AG10803 (cell line): ENCODE results near the gene PRDM15.

Experiments used
- DNase-seq: peaks from one replicate; pipeline ENCODE4 v3.0.0; 2010; ENCODE audit warnings: low read depth
- H3K4me3 ChIP-seq: 2 replicates; pipeline ENCODE4 v1.5.1; 2011; ENCODE audit warnings: mild to moderate bottlenecking, low read length, control low read depth
- TF ChIP-seq, protein P1 (sequence below): conservative IDR thresholded peaks from 2 replicates; pipeline ENCODE4 v1.5.1; 2011; ENCODE audit warnings: mild to moderate bottlenecking, low read length, control low read depth, inconsistent platforms

The PRDM15 gene

DNA sequence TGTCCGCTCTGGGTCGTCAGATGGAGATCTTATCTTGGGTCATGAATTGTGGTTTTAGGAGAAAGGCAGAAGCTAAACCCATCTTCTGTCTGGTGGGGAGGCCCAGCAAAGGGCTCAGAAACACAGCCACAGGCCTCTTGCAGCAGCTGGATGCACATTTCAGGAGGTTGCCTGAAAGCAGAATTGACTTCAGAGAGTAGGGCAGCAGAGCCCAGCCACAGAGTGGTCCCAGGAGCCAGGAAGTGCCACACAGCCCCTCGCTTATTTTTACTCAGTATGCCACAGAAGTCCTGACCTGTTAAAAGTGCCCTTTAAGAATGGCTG is 104.0 kb downstream of the PRDM15 start:
- TF ChIP-seq, protein P1, sequence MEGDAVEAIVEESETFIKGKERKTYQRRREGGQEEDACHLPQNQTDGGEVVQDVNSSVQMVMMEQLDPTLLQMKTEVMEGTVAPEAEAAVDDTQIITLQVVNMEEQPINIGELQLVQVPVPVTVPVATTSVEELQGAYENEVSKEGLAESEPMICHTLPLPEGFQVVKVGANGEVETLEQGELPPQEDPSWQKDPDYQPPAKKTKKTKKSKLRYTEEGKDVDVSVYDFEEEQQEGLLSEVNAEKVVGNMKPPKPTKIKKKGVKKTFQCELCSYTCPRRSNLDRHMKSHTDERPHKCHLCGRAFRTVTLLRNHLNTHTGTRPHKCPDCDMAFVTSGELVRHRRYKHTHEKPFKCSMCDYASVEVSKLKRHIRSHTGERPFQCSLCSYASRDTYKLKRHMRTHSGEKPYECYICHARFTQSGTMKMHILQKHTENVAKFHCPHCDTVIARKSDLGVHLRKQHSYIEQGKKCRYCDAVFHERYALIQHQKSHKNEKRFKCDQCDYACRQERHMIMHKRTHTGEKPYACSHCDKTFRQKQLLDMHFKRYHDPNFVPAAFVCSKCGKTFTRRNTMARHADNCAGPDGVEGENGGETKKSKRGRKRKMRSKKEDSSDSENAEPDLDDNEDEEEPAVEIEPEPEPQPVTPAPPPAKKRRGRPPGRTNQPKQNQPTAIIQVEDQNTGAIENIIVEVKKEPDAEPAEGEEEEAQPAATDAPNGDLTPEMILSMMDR = no peak
- no peak overlapping the region for H3K4me3 ChIP-seq
- DNase-seq = no peak

GRCh38 chr21:41774467-41775148 is 104.5 kb downstream of the PRDM15 start:
- TF ChIP-seq, protein P1 = no peak

DNA sequence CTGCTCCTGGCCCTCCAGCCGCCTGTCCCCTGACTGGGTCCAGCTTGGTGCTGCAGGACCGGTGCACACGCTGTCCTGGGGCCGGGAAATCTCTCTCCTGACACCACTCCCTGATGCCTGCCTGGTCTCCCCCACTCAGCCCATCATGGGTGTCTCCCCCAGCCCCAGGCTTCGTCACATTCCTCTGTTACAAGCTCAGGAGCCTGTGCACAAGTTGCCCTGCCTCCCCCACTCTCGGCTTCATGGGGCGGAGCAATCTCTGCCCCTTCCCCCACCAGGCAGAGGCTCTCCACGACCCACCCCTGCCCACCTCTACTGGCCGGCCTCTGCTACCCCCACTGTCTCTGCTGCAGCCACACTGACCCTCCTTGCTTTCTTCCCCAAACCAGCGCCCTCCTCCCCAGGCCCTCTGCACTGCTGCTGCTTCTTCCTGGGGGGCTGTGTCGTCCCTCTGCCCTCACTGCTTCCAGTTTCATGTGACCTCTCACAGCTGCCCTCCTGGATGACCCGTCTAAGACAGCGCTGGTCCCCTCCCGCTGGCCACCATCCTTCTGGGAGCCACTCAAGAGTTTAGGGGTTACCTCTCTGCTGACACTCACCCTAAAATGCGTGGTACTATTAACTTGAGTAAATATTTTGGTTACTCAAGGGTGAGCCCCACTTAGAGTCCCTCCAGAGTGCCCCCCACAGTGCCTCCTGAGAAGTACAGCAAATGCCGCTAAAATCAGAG is 106.6 kb downstream of the PRDM15 start:
- H3K4me3 ChIP-seq = no peak overlapping the region
- DNase-seq = no peak
- TF ChIP-seq, protein P1 = no peak

More at GRCh38 chr21:41774467-41775148, 104.5 kb downstream of the PRDM15 start:
- no peak for DNase-seq
- H3K4me3 ChIP-seq = no peak overlapping the region

GRCh38 chr21:41771625-41771945 is 107.6 kb downstream of the PRDM15 start:
- H3K4me3 ChIP-seq = no peak overlapping the region
- DNase-seq = no peak
- TF ChIP-seq, protein P1 = no peak

GRCh38 chr21:41770901-41771624 is 108.1 kb downstream of the PRDM15 start:
- H3K4me3 ChIP-seq = no peak overlapping the region
- TF ChIP-seq, protein P1 = no peak
- no peak for DNase-seq

DNA sequence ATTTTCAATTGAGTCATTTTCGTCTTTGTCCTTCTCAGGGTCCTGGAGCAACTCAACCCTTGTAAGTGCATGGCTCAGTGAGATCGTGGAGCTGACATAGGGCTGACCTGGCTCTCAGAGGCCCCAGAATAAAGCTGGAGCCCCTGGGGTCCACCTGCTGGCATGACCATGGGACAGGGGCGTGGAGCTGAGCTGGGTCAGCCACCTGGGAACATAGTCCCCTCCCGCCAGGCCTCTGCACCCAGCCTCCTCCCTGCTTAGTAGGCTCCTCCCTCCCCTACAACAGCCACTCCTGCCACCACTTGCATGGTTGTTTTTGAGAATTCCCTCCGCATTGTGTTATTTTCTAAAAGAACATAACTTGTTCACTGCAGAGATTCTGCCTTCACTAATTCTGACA is 109.2 kb downstream of the PRDM15 start:
- H3K4me3 ChIP-seq = no peak overlapping the region
- TF ChIP-seq, protein P1 = no peak
- no peak for DNase-seq

GRCh38 chr21:41769521-41769920 is 109.6 kb downstream of the PRDM15 start:
- TF ChIP-seq, protein P1 = no peak
- DNase-seq = no peak
- no peak overlapping the region for H3K4me3 ChIP-seq
